Prostate gland (tissue), 2 donors: ENCODE measurements around the gene AMOT. TPM values are rescaled to one million over a fixed set of nuclear protein-coding genes. Genes with fewer than 3 reads are reported as not detected.

Source experiments
- DNase-seq: peaks from one replicate; pipeline ENCODE4 v3.0.0-alpha.2; 2019; ENCODE audit warnings: low spot score
- H3K27ac ChIP-seq, 2 donors: fragments of 200-600 bp; sonication (generic); 2 replicates each; pipeline ENCODE4 v1.5.1; 2017 to 2019
- H3K27me3 ChIP-seq: fragments of 200-600 bp; sonication (generic); replicated peaks from 2 replicates; pipeline ENCODE4 v1.5.1; 2019; ENCODE audit not compliant: insufficient read depth
- H3K36me3 ChIP-seq, 2 donors: fragments of 200-600 bp; sonication (generic); 1 replicate in 1 of 2; 2 replicates in 1 of 2; pipeline versions ENCODE4 v1.5.1 to v1.8.1; 2017 to 2019
- H3K4me1 ChIP-seq: fragments of 200-600 bp; sonication (generic); replicated peaks from 2 replicates; pipeline ENCODE4 v1.5.1; 2019
- H3K4me3 ChIP-seq, 2 donors: fragments of 200-600 bp; sonication (generic); 2 replicates each; pipeline ENCODE4 v1.5.1; 2017 to 2019
- H3K9me3 ChIP-seq: fragments of 200-600 bp; sonication (generic); 2 replicates; pipeline ENCODE4 v1.5.1; 2017
- CTCF ChIP-seq, 4 experiments: fragments of 200-600 bp in 2 of 4; fragments of 450-650 bp in 2 of 4; sonication (generic) in 2 of 4; IDR thresholded peaks; 1 replicate in 3 of 4; 2 replicates in 1 of 4; pipeline ENCODE4 v1.5.1; 2016 to 2019; ENCODE audit warnings: antibody characterized with exemption in 4 of 4, mild to moderate bottlenecking in 2 of 4, moderate library complexity in 2 of 4
- POLR2A ChIP-seq: fragments of 450-650 bp; IDR thresholded peaks from one replicate; pipeline ENCODE4 v1.6.1; 2016; ENCODE audit warnings: antibody characterized with exemption, mild to moderate bottlenecking
- POLR2AphosphoS5 ChIP-seq: sonication (generic); formaldehyde crosslinking; IDR thresholded peaks from one replicate; pipeline ENCODE4 v1.6.1; 2017; ENCODE audit warnings: antibody characterized with exemption
- WGBS: methylation state at CpG from one replicate; pipeline ENCODE4 v1.1.5; 2018; 5-methylcytosine and 5-hydroxymethylcytosine counted together
- intact Hi-C: fragments of 100-400 bp; cut with DNase I; formaldehyde crosslinking; loops from one replicate; pipeline ENCODE4 v1.14.2; 2022
- total RNA-seq, 2 donors: library from RNA; depleted of rRNA; stranded (reverse); fragments of >200 nt; gene quantifications; one replicate each; pipeline ENCODE4 v1.1.0, GENCODE V29; 2016

The AMOT gene
- total RNA-seq, 2 donors from 2014 or later, result 27.9 to 60.1 TPM

GRCh38 chrX:112799425-112799824, 41.2 kb downstream of the AMOT start:
- H3K9me3 ChIP-seq, result no peaks in the 10 kb centered on the region
- no peak overlapping the region for H3K27ac ChIP-seq
- intact Hi-C loops, result no loop called here
- no peak for DNase-seq
- WGBS, result 100% methylated on average over 1 of the region's 1 CpG
- H3K4me1 ChIP-seq, result no peaks in the 10 kb centered on the region
- TF ChIP-seq CTCF (IDR thresholded peaks at IDR 0.05) (no peak), POLR2A (no peak), POLR2AphosphoS5 (no peak)
- no peaks in the 10 kb centered on the region for H3K36me3 ChIP-seq
- no peaks in the 10 kb centered on the region for H3K27me3 ChIP-seq
- no peak overlapping the region for H3K4me3 ChIP-seq

GRCh38 chrX:112798736-112799135, 41.9 kb downstream of the AMOT start:
- H3K27me3 ChIP-seq, result no peaks in the 10 kb centered on the region
- H3K9me3 ChIP-seq, result no peaks in the 10 kb centered on the region
- DNase-seq, result no peak
- no peak overlapping the region for H3K4me3 ChIP-seq
- 98% methylated on average over 2 of the region's 2 CpGs for WGBS
- H3K36me3 ChIP-seq, result no peaks in the 10 kb centered on the region
- intact Hi-C loops, result no loop called here
- TF ChIP-seq POLR2AphosphoS5 (no peak), CTCF (IDR thresholded peaks at IDR 0.05) (no peak)
- no peak overlapping the region for H3K27ac ChIP-seq
- H3K4me1 ChIP-seq, result no peaks in the 10 kb centered on the region

GRCh38 chrX:112789931-112790330, 50.7 kb downstream of the AMOT start:
- DNase-seq, result no peak
- no peaks in the 10 kb centered on the region for H3K9me3 ChIP-seq
- no peak overlapping the region for H3K4me3 ChIP-seq
- no peaks in the 10 kb centered on the region for H3K27me3 ChIP-seq
- TF ChIP-seq CTCF (IDR thresholded peaks at IDR 0.05) (no peak), POLR2A (no peak), POLR2AphosphoS5 (no peak)
- 92% methylated on average over 3 of the region's 4 CpGs for WGBS
- H3K4me1 ChIP-seq, result no peaks in the 10 kb centered on the region
- H3K36me3 ChIP-seq, result no peaks in the 10 kb centered on the region
- H3K27ac ChIP-seq, result no peak overlapping the region
- intact Hi-C loops, result no loop called here

- intact Hi-C loops, result no loop called here
- no peaks in the 10 kb centered on the region for H3K4me1 ChIP-seq
- H3K36me3 ChIP-seq, result no peaks in the 10 kb centered on the region
- DNase-seq, result no peak
- WGBS, result 77% methylated on average over 2 of the region's 2 CpGs
- H3K27ac ChIP-seq, result no peak overlapping the region
- no peaks in the 10 kb centered on the region for H3K9me3 ChIP-seq
- no peaks in the 10 kb centered on the region for H3K27me3 ChIP-seq
- H3K4me3 ChIP-seq, result no peak overlapping the region
- TF ChIP-seq POLR2A, result no peak
- no peak for TF ChIP-seq POLR2AphosphoS5
- TF ChIP-seq CTCF (IDR thresholded peaks at IDR 0.05), result no peak
These were observed 54.6 kb downstream of the AMOT start for GRCh38 chrX:112786076-112786475.

- intact Hi-C loops, result no loop called here
- WGBS, result 64% methylated on average over 5 of the region's 5 CpGs
- H3K4me3 ChIP-seq, result no peak overlapping the region
- no peaks in the 10 kb centered on the region for H3K36me3 ChIP-seq
- H3K27me3 ChIP-seq, result no peaks in the 10 kb centered on the region
- H3K4me1 ChIP-seq, result no peaks in the 10 kb centered on the region
- TF ChIP-seq POLR2AphosphoS5 (no peak), CTCF (IDR thresholded peaks at IDR 0.05) (no peak), POLR2A (no peak)
- H3K27ac ChIP-seq, result no peak overlapping the region
- DNase-seq, result no peak
- no peaks in the 10 kb centered on the region for H3K9me3 ChIP-seq
These were observed 55.3 kb downstream of the AMOT start for GRCh38 chrX:112785344-112785743.
